Measurements from ENCODE around the gene HHAT. TPM values are rescaled to one million over a fixed set of nuclear protein-coding genes. Genes with fewer than 3 reads are reported as not detected.

HHAT gene
- total and polyA plus RNA-seq, 9 of the 15 experiments (the other 6 are each of a cell fraction or from before 2014, with no cell fraction given), result 0.07 to 0.16 (median 0.13) TPM; not detected in 1

DNA sequence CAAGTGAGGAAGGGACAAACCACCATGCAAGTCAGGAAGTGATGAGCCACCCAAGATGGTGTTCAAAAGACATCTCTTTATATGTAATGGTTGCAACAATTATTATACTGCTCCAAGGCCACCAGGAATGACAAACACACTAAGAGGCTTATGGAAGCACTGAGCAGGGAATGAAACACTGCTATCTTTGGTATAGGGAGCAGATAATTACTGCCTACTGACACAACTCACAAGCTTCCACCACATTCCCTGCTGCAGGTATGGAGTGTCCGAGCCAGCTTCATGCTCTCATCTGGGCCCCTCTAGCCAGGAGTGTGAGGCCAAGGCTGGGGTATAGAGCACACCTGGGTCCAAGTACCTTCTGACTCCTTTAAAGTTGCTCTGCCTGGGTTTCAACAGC lies 371.4 kb downstream of the HHAT start (continued):
- TF ChIP-seq, protein P1, sequence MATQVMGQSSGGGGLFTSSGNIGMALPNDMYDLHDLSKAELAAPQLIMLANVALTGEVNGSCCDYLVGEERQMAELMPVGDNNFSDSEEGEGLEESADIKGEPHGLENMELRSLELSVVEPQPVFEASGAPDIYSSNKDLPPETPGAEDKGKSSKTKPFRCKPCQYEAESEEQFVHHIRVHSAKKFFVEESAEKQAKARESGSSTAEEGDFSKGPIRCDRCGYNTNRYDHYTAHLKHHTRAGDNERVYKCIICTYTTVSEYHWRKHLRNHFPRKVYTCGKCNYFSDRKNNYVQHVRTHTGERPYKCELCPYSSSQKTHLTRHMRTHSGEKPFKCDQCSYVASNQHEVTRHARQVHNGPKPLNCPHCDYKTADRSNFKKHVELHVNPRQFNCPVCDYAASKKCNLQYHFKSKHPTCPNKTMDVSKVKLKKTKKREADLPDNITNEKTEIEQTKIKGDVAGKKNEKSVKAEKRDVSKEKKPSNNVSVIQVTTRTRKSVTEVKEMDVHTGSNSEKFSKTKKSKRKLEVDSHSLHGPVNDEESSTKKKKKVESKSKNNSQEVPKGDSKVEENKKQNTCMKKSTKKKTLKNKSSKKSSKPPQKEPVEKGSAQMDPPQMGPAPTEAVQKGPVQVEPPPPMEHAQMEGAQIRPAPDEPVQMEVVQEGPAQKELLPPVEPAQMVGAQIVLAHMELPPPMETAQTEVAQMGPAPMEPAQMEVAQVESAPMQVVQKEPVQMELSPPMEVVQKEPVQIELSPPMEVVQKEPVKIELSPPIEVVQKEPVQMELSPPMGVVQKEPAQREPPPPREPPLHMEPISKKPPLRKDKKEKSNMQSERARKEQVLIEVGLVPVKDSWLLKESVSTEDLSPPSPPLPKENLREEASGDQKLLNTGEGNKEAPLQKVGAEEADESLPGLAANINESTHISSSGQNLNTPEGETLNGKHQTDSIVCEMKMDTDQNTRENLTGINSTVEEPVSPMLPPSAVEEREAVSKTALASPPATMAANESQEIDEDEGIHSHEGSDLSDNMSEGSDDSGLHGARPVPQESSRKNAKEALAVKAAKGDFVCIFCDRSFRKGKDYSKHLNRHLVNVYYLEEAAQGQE (IDR thresholded peaks at IDR 0.05; ENCODE audit: borderline replicate concordance), result no peak
- TF ChIP-seq, protein P1 (CRISPR knock-in tag; IDR thresholded peaks at IDR 0.05; ENCODE audit: low read depth), result no peak
- TF ChIP-seq NR4A1 (CRISPR knock-in tag; IDR thresholded peaks at IDR 0.05), result no peak
- no peak for TF ChIP-seq NR4A1 (tag; IDR thresholded peaks at IDR 0.05)
- TF ChIP-seq TOE1 (IDR thresholded peaks at IDR 0.05; ENCODE audit: borderline replicate concordance), result no peak
- TF ChIP-seq TOE1 (CRISPR knock-in tag; IDR thresholded peaks at IDR 0.05; ENCODE audit: borderline replicate concordance, low read depth), result no peak
- no peak for TF ChIP-seq POLR2B (IDR thresholded peaks at IDR 0.05; ENCODE audit: low read depth, partially characterized antibody)
- TF ChIP-seq KLF6 (CRISPR knock-in tag; IDR thresholded peaks at IDR 0.05; ENCODE audit: borderline replicate concordance), result no peak
- no peak for TF ChIP-seq ZC3H8 (IDR thresholded peaks at IDR 0.05)
